Neuronal stem cell (in vitro differentiated cells): ENCODE results near the gene ZNF350. TPM values are rescaled to one million over a fixed set of nuclear protein-coding genes. Genes with fewer than 3 reads are reported as not detected.

Experiments used
- DNase-seq: peaks from one replicate; pipeline ENCODE4 v3.0.0-alpha.2; 2013; ENCODE audit warnings: low spot score
- H2AFZ ChIP-seq: one replicate; pipeline ENCODE4 v1.6.1; 2013; ENCODE audit warnings: mild to moderate bottlenecking, low read length, inconsistent platforms
- H2AK5ac ChIP-seq: 2 replicates; pipeline ENCODE4 v1.6.1; 2013; ENCODE audit warnings: low read depth, mild to moderate bottlenecking, inconsistent platforms, low read length, moderate library complexity, mixed read lengths
- H2BK120ac ChIP-seq: 2 replicates; pipeline ENCODE4 v1.6.1; 2013; ENCODE audit warnings: low read depth, mild to moderate bottlenecking, inconsistent platforms, low read length, moderate library complexity, mixed read lengths
- H2BK12ac ChIP-seq: one replicate; pipeline ENCODE4 v1.6.1; 2013; ENCODE audit warnings: low read length, inconsistent platforms
- H2BK15ac ChIP-seq: 2 replicates; pipeline ENCODE4 v1.6.1; 2013; ENCODE audit warnings: mild to moderate bottlenecking, low read length, inconsistent platforms, mixed read lengths
- H2BK5ac ChIP-seq: one replicate; pipeline ENCODE4 v1.6.1; 2013; ENCODE audit warnings: inconsistent platforms, mild to moderate bottlenecking, low read length, moderate library complexity
- H3K14ac ChIP-seq: one replicate; pipeline ENCODE4 v1.6.1; 2013; ENCODE audit warnings: low read length, inconsistent platforms
- H3K18ac ChIP-seq: 2 replicates; pipeline ENCODE4 v1.6.1; 2013; ENCODE audit warnings: low read length, inconsistent platforms
- H3K23ac ChIP-seq: 2 replicates; pipeline ENCODE4 v1.6.1; 2013; ENCODE audit warnings: low read depth, mild to moderate bottlenecking, mixed read lengths, low read length, inconsistent platforms; ENCODE audit not compliant: poor library complexity
- H3K27ac ChIP-seq: replicated peaks from 3 replicates; pipeline ENCODE4 v1.5.1; 2013; ENCODE audit warnings: low read length, inconsistent platforms
- H3K27me3 ChIP-seq, 3 experiments: 2 replicates each; pipeline ENCODE4 v1.6.1; 2013; ENCODE audit warnings: low read length in 3 of 3, mild to moderate bottlenecking in 2 of 3, inconsistent platforms in 1 of 3, low read depth in 1 of 3, mixed read lengths in 1 of 3, moderate library complexity in 1 of 3; ENCODE audit not compliant: control insufficient read depth in 3 of 3, insufficient read depth in 3 of 3
- H3K36me3 ChIP-seq, 2 donors: replicated peaks in 1 of 2; 2 replicates each; pipeline ENCODE4 v1.6.1; 2013; ENCODE audit warnings: low read length in 2 of 2; ENCODE audit not compliant: control insufficient read depth in 2 of 2, insufficient read depth in 2 of 2
- H3K4ac ChIP-seq: 2 replicates; pipeline ENCODE4 v1.6.1; 2013; ENCODE audit warnings: inconsistent platforms, mild to moderate bottlenecking, low read length, moderate library complexity
- H3K4me1 ChIP-seq, 2 donors: 1 replicate in 1 of 2; 2 replicates in 1 of 2; pipeline ENCODE4 v1.6.1; 2013; ENCODE audit warnings: low read length in 2 of 2, low read depth in 1 of 2; ENCODE audit not compliant: control insufficient read depth in 2 of 2, insufficient read depth in 1 of 2
- H3K4me2 ChIP-seq: one replicate; pipeline ENCODE4 v1.6.1; 2013; ENCODE audit warnings: mild to moderate bottlenecking, low read length, inconsistent platforms; ENCODE audit not compliant: insufficient read depth, poor library complexity, severe bottlenecking
- H3K4me3 ChIP-seq, 2 donors: 2 replicates each; pipeline ENCODE4 v1.5.1; 2013; ENCODE audit warnings: low read length in 2 of 2, mild to moderate bottlenecking in 2 of 2, inconsistent platforms in 1 of 2, moderate library complexity in 1 of 2
- H3K79me1 ChIP-seq: one replicate; pipeline ENCODE4 v1.6.1; 2013; ENCODE audit warnings: low read depth, mild to moderate bottlenecking, inconsistent platforms, low read length, moderate library complexity
- H3K9ac ChIP-seq: one replicate; pipeline ENCODE4 v1.6.1; 2013; ENCODE audit warnings: mild to moderate bottlenecking, low read depth, low read length, inconsistent platforms; ENCODE audit not compliant: poor library complexity
- H3K9me3 ChIP-seq, 2 donors: replicated peaks in 1 of 2; 2 replicates each; pipeline versions ENCODE3 to v1.6.1; 2013; ENCODE audit warnings: low read length in 2 of 2, mild to moderate bottlenecking in 2 of 2, inconsistent platforms in 1 of 2, low read depth in 1 of 2, mixed read lengths in 1 of 2, moderate library complexity in 1 of 2; ENCODE audit not compliant: control insufficient read depth in 2 of 2, insufficient read depth in 1 of 2
- H4K8ac ChIP-seq: one replicate; pipeline ENCODE4 v1.6.1; 2013; ENCODE audit warnings: low read depth, mild to moderate bottlenecking, inconsistent platforms, low read length, moderate library complexity
- H4K91ac ChIP-seq: one replicate; pipeline ENCODE4 v1.6.1; 2013; ENCODE audit warnings: low read length, low read depth, mild to moderate bottlenecking, inconsistent platforms; ENCODE audit not compliant: poor library complexity
- WGBS, 2 donors: extraction: QIAGEN DNeasy Blood & Tissue Kit; methylation state at CpG; one replicate each; pipeline ENCODE4 v1.1.7; 2013; ENCODE audit warnings: missing lambda C conversion rate in 2 of 2, mixed read lengths in 1 of 2; ENCODE audit not compliant: insufficient read length in 2 of 2, insufficient replicate concordance in 1 of 2; ENCODE audit errors: extremely low coverage in 2 of 2; 5-methylcytosine and 5-hydroxymethylcytosine counted together
- polyA plus RNA-seq, 2 experiments: library from polyadenylated mRNA; stranded (reverse); fragments of 200-250 nt; gene quantifications; one replicate each; pipeline ENCODE4 v1.2.3, GENCODE V29; 2013

The ZNF350 gene
- polyA plus RNA-seq (2013, experiment 1 of 2): 3.6 TPM
- polyA plus RNA-seq (2013, experiment 2 of 2): 3.6 TPM

DNA sequence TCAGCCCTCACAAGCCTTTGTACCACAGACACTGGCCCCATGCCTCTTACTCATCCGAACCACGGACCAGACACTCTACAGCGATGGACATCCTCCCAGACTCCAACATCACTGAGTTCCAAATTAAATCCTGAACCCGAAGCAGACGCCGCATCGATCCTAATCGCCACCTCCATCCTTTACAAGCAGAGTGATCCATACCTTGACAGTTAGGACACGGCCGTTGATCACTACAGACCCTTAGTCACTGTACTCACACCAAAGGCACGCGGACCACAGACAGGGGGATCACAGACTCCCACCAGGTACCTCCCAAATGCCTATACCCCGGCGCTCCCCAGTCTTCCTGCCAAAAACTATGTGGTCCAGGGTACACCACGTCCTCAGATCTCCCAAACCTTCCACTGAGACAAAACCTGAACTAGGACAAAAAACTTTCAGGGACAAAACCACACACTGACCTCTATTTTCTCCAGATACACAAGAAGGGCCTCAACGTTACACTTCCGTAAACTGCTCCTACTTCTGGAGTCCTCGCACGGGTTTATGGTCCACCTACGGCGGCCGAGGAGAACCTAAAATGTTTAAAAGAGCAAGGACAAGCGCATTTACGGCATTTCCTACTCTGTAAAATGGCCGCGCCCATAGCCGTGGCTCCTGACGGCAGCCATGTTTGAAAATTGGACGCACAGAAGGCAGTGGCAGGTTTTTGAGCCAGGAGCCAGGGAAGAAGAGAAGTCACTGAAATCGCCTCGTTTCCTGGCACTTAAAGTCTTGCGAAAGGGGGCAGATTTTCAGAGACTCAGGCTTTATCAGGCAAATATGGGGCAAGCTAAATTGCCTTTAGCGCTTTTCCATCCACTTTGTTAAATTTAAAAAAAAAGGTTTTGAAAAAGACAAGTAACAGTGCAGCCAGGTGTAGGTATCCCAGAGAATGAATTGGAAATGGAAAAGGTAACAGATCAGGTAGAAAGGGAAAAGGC is at the start of gene ZNF350:
Gene ZNF350, minus strand, starts transcription at position 532 of the 983 bp plus-strand sequence. CDS start 12,480 bp downstream, outside the sequence.
- H4K8ac ChIP-seq: peak within 1 kb of the TSS; percentile 94
- no peak within 1 kb of the TSS for H2BK5ac ChIP-seq
- H3K9me3 ChIP-seq: peaks cover 6 to 43% of the 10 kb centered on the region in 2 donors
- H2AK5ac ChIP-seq: peak within 1 kb of the TSS; percentile 5
- H2AFZ ChIP-seq: peak within 1 kb of the TSS; percentile 90
- H3K27me3 ChIP-seq: no peaks in the 10 kb centered on the region
- no peak within 1 kb of the TSS for H3K4ac ChIP-seq
- peak; percentile 71 for DNase-seq
- peak within 1 kb of the TSS; percentile 86 for H3K9ac ChIP-seq
- no CpG with 5 or more reads among the region's 33 CpGs for WGBS, 2 donors
- peak within 1 kb of the TSS; percentile 86 to 93 for H3K4me3 ChIP-seq
- no peak within 1 kb of the TSS for H2BK15ac ChIP-seq
- no peak within 1 kb of the TSS for H3K23ac ChIP-seq
- H3K14ac ChIP-seq: no peak within 1 kb of the TSS
- H3K4me1 ChIP-seq: peaks cover 0 to 3% of the 10 kb centered on the region in 2 donors
- H2BK120ac ChIP-seq: no peak within 1 kb of the TSS
- H4K91ac ChIP-seq: no peak within 1 kb of the TSS
- H3K18ac ChIP-seq: no peak within 1 kb of the TSS
- H2BK12ac ChIP-seq: no peak within 1 kb of the TSS
- H3K36me3 ChIP-seq: peaks cover 0 to 4% of the 10 kb centered on the region in 2 donors
- H3K27ac ChIP-seq: no peak within 1 kb of the TSS
- peaks cover 3% of the 10 kb centered on the region for H3K79me1 ChIP-seq
- peak within 1 kb of the TSS; percentile 91 for H3K4me2 ChIP-seq

- Histone ChIP-seq H3K27me3 (no peaks in the 10 kb centered on the region), H4K8ac (no peak overlapping the region), H3K9me3 (peaks cover 46 to 98% of the 10 kb centered on the region in 2 donors), H3K9ac (no peak overlapping the region), H3K36me3 (peaks cover 36 to 82% of the 10 kb centered on the region in 2 donors), H2BK15ac (no peak overlapping the region), H3K14ac (no peak overlapping the region), H3K27ac (no peak overlapping the region), H3K4me3 (no peak overlapping the region), H2BK5ac (no peak overlapping the region), H2BK120ac (no peak overlapping the region), H4K91ac (no peak overlapping the region), H3K79me1 (no peaks in the 10 kb centered on the region), H3K4me2 (no peak overlapping the region), H3K18ac (no peak overlapping the region), H2BK12ac (no peak overlapping the region), H3K4me1 (no peaks in the 10 kb centered on the region), H3K23ac (no peak overlapping the region), H2AK5ac (no peak overlapping the region), H3K4ac (no peak overlapping the region), H2AFZ (no peak overlapping the region)
- no peak for DNase-seq
- no CpG with 5 or more reads among the region's 12 CpGs for WGBS, 2 donors
Measured at GRCh38 chr19:52034051-52034728, 47.5 kb upstream of the ZNF350 start.

GRCh38 chr19:52028780-52029123 is 42.1 kb upstream of the ZNF350 start:
- Histone ChIP-seq H3K27me3 (no peaks in the 10 kb centered on the region), H2AFZ (peak overlapping the region; percentile 95), H2BK12ac (no peak overlapping the region), H2AK5ac (no peak overlapping the region), H3K14ac (no peak overlapping the region), H3K4me2 (peak overlapping the region; percentile 65), H3K79me1 (peaks cover 2% of the 10 kb centered on the region), H3K4me1 (no peaks in the 10 kb centered on the region), H3K4ac (no peak overlapping the region), H3K4me3 (peak overlapping the region; percentile 84 to 99), H2BK5ac (peak overlapping the region; percentile 76), H2BK120ac (no peak overlapping the region), H3K23ac (no peak overlapping the region), H3K27ac (peak overlapping the region; percentile 88), H2BK15ac (no peak overlapping the region), H3K18ac (peak overlapping the region; percentile 88), H4K8ac (no peak overlapping the region), H4K91ac (no peak overlapping the region), H3K9me3 (peaks cover 13 to 80% of the 10 kb centered on the region in 2 donors), H3K9ac (no peak overlapping the region), H3K36me3 (peaks cover 16 to 54% of the 10 kb centered on the region in 2 donors)
- DNase-seq: no peak
- WGBS, 2 donors: no CpG with 5 or more reads among the region's 5 CpGs
